GM15510 (cell line): ENCODE results near the gene VOPP1.

ENCODE experiments used
- POLR2A ChIP-seq: IDR thresholded peaks from 3 replicates; pipeline ENCODE4 v1.6.1; 2011; ENCODE audit warnings: borderline replicate concordance; ENCODE audit not compliant: insufficient read length; ENCODE audit errors: extremely low read depth

VOPP1 gene

GRCh38 chr7:55464422-55464821 lies 107.9 kb downstream of the VOPP1 start:
- no peak for TF ChIP-seq POLR2A

GRCh38 chr7:55463686-55464262 lies 108.5 kb downstream of the VOPP1 start:
- no peak for TF ChIP-seq POLR2A

- no peak for TF ChIP-seq POLR2A
Measured at GRCh38 chr7:55458351-55458750, 114.0 kb downstream of the VOPP1 start.

- TF ChIP-seq POLR2A: no peak
Measured at GRCh38 chr7:55457801-55458200, 114.5 kb downstream of the VOPP1 start.

- no peak for TF ChIP-seq POLR2A
Measured at GRCh38 chr7:55452971-55453370, 119.3 kb downstream of the VOPP1 start.

GRCh38 chr7:55449992-55450535 lies 122.2 kb downstream of the VOPP1 start:
- no peak for TF ChIP-seq POLR2A

GRCh38 chr7:55449205-55449991 lies 122.9 kb downstream of the VOPP1 start:
- TF ChIP-seq POLR2A: no peak

- TF ChIP-seq POLR2A: no peak
Measured at GRCh38 chr7:55448526-55448925, 123.8 kb downstream of the VOPP1 start.

- no peak for TF ChIP-seq POLR2A
Measured at GRCh38 chr7:55444786-55445185, 127.5 kb downstream of the VOPP1 start.

GRCh38 chr7:55441774-55442522 lies 130.4 kb downstream of the VOPP1 start:
- no peak for TF ChIP-seq POLR2A

- no peak for TF ChIP-seq POLR2A
Measured at GRCh38 chr7:55441002-55441401, 131.3 kb downstream of the VOPP1 start.

GRCh38 chr7:55440040-55440690 lies 132.1 kb downstream of the VOPP1 start:
- TF ChIP-seq POLR2A: no peak

GRCh38 chr7:55439627-55440026 lies 132.7 kb downstream of the VOPP1 start:
- TF ChIP-seq POLR2A: no peak

- no peak for TF ChIP-seq POLR2A
Measured at GRCh38 chr7:55438757-55439525, 133.4 kb downstream of the VOPP1 start.
